ENCODE results near the gene NDUFA1. TPM values are rescaled to one million over a fixed set of nuclear protein-coding genes. Genes with fewer than 3 reads are reported as not detected.

The NDUFA1 gene
- total and polyA plus RNA-seq, 2 of the 13 experiments (the other 11 are each of a cell fraction or from before 2014, with no cell fraction given), result 150 to 167 TPM

DNA sequence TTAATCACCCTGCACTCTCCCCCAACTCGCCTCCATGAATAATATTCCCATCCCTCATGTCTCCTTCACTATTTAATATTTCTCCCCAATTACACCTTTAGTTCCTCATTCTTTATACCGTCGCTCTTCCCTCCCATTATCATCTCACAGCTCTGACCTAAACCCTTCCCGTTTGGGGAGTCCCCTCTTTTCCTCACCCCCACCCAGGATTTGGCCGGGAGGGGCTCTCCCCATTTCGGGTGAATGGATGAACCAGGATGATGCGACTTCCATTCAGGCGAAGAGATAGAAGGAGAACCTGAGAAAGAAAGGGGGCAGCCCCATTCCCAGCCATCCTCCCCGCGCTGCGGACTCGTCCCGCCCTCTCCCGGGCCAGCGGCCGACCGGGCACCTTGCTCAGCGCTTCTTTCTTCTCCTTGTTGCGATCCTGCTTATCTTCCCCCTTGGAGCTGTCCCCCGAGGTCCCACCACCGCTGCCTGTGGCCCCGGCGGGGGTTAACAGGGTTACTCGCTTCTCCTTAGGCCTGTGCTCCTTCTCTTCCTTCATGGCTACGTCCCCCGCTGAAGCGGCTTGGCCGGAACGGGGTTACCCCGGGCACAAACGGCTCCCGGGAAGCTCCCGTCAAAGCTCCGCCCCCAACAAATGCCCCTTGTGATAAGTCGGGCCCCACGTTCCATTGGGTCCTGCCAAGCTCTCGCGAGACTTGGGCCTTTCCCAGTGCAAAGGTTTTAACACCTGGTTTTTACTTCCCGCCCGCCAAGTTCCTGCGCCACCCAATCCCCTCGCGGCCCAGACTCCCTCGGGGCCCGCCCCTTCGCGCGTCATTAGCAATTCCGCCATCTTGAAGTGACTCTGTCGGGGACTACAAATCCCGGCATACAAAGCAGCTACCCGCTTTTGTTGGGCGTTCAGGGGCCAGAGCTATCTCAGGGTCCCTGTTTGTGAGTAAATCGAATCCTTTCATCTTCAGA lies 19.0 kb upstream of the NDUFA1 start, which contains the start of gene UPF3B (continued):
- TF ChIP-seq ATM (IDR thresholded peaks at IDR 0.05; ENCODE audit: borderline replicate concordance) (no peak), MBD4 (IDR thresholded peaks at IDR 0.05; ENCODE audit: borderline replicate concordance, low read length) (no peak), AKAP8 (CRISPR knock-in tag; IDR thresholded peaks at IDR 0.05) (no peak), KLF13 (CRISPR knock-in tag; IDR thresholded peaks at IDR 0.05) (no peak), RFXAP (CRISPR knock-in tag; IDR thresholded peaks at IDR 0.05; ENCODE audit: borderline replicate concordance) (0 out of 2 replicates have a peak, but pooled peaks have one; percentile 11), POLR2AphosphoS2 (IDR thresholded peaks at IDR 0.05; ENCODE audit: low read depth, low read length) (no peak), SRSF4 (IDR thresholded peaks at IDR 0.05; ENCODE audit: low read depth, low read length, poor library complexity, severe bottlenecking) (no peak), ISX (CRISPR knock-in tag; conservative IDR thresholded peaks at IDR 0.05) (no peak), POLR2AphosphoS5 (IDR thresholded peaks at IDR 0.05; ENCODE audit: low read depth, low read length) (peak; percentile 77), SALL2 (CRISPR knock-in tag; IDR thresholded peaks at IDR 0.05) (no peak), NR2F1 (CRISPR knock-in tag; IDR thresholded peaks at IDR 0.05) (no peak), MED1 (CRISPR knock-in tag; IDR thresholded peaks at IDR 0.05) (0 out of 2 replicates have a peak, but pooled peaks have one; percentile 26), TBP (CRISPR knock-in tag; IDR thresholded peaks at IDR 0.05) (no peak), ZNF619 (CRISPR knock-in tag; IDR thresholded peaks at IDR 0.05) (no peak), ZNF781 (CRISPR knock-in tag; IDR thresholded peaks at IDR 0.05; ENCODE audit: borderline replicate concordance, not compliant biosample characterization) (no peak), ISL2 (CRISPR knock-in tag; IDR thresholded peaks at IDR 0.05) (no peak), GZF1 (CRISPR knock-in tag; IDR thresholded peaks at IDR 0.05) (no peak), HOXA3 (CRISPR knock-in tag; IDR thresholded peaks at IDR 0.05) (peak; percentile 85), CENPX (CRISPR knock-in tag; IDR thresholded peaks at IDR 0.05) (no peak)
- TF ChIP-seq, protein P1, sequence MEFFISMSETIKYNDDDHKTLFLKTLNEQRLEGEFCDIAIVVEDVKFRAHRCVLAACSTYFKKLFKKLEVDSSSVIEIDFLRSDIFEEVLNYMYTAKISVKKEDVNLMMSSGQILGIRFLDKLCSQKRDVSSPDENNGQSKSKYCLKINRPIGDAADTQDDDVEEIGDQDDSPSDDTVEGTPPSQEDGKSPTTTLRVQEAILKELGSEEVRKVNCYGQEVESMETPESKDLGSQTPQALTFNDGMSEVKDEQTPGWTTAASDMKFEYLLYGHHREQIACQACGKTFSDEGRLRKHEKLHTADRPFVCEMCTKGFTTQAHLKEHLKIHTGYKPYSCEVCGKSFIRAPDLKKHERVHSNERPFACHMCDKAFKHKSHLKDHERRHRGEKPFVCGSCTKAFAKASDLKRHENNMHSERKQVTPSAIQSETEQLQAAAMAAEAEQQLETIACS (CRISPR knock-in tag; IDR thresholded peaks at IDR 0.05), result no peak
- TF ChIP-seq, protein P2, sequence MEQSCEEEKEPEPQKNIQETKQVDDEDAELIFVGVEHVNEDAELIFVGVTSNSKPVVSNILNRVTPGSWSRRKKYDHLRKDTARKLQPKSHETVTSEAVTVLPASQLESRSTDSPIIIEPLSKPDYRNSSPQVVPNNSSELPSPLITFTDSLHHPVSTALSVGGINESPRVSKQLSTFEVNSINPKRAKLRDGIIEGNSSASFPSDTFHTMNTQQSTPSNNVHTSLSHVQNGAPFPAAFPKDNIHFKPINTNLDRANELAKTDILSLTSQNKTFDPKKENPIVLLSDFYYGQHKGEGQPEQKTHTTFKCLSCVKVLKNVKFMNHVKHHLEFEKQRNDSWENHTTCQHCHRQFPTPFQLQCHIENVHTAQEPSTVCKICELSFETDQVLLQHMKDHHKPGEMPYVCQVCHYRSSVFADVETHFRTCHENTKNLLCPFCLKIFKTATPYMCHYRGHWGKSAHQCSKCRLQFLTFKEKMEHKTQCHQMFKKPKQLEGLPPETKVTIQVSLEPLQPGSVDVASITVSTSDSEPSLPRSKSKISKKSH (CRISPR knock-in tag; IDR thresholded peaks at IDR 0.05; ENCODE audit: borderline replicate concordance), result no peak
- TF ChIP-seq, protein P3, sequence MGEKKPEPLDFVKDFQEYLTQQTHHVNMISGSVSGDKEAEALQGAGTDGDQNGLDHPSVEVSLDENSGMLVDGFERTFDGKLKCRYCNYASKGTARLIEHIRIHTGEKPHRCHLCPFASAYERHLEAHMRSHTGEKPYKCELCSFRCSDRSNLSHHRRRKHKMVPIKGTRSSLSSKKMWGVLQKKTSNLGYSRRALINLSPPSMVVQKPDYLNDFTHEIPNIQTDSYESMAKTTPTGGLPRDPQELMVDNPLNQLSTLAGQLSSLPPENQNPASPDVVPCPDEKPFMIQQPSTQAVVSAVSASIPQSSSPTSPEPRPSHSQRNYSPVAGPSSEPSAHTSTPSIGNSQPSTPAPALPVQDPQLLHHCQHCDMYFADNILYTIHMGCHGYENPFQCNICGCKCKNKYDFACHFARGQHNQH (CRISPR knock-in tag; IDR thresholded peaks at IDR 0.05), result no peak; the same call in 1 of the 2 replicates
- TF ChIP-seq, protein P4, sequence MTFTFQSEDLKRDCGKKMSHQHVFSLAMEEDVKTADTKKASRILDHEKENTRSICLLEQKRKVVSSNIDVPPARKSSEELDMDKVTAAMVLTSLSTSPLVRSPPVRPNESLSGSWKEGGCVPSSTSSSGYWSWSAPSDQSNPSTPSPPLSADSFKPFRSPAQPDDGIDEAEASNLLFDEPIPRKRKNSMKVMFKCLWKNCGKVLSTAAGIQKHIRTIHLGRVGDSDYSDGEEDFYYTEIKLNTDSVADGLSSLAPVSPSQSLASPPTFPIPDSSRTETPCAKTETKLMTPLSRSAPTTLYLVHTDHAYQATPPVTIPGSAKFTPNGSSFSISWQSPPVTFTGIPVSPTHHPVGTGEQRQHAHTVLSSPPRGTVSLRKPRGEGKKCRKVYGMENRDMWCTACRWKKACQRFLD (CRISPR knock-in tag; IDR thresholded peaks at IDR 0.05; ENCODE audit: borderline replicate concordance), result peak; percentile 37; the same call in 1 of the 2 replicates

Measured in HepG2 (cell line).